WTC11 (cell line): ENCODE measurements around the gene DCP1B.

Experiments
- ATF3 ChIP-seq: sonication (generic); formaldehyde crosslinking; conservative IDR thresholded peaks from 2 replicates; pipeline ENCODE4 v1.8.1; 2022; ENCODE audit warnings: mild to moderate bottlenecking, missing genetic modification reagents
- CTCF ChIP-seq: fragments of 200-600 bp; IDR thresholded peaks from 2 replicates; pipeline ENCODE4 v1.8.0; 2022; ENCODE audit warnings: antibody characterized with exemption
- ELF4 ChIP-seq: sonication (generic); formaldehyde crosslinking; IDR thresholded peaks from 2 replicates; pipeline ENCODE4 v1.8.1; 2022; ENCODE audit warnings: low read depth, mild to moderate bottlenecking, moderate library complexity, missing genetic modification reagents
- FOXP4 ChIP-seq: sonication (generic); formaldehyde crosslinking; IDR thresholded peaks from 2 replicates; pipeline ENCODE4 v1.8.0; 2022; ENCODE audit warnings: mild to moderate bottlenecking, missing genetic modification reagents
- NR1H2 ChIP-seq: sonication (generic); formaldehyde crosslinking; IDR thresholded peaks from 2 replicates; pipeline ENCODE4 v1.9.0; 2021; ENCODE audit warnings: mild to moderate bottlenecking, moderate library complexity, missing genetic modification reagents
- SP1 ChIP-seq: sonication (generic); formaldehyde crosslinking; conservative IDR thresholded peaks from 2 replicates; pipeline ENCODE4 v1.8.1; 2022; ENCODE audit warnings: missing genetic modification reagents

GRCh38 chr12:2049604-2050540 lies 45.6 kb upstream of the DCP1B start:
- TF ChIP-seq ELF4 (CRISPR knock-in tag) = no peak
- no peak for TF ChIP-seq CTCF
- TF ChIP-seq ATF3 (CRISPR knock-in tag) = no peak
- no peak for TF ChIP-seq SP1 (CRISPR knock-in tag)
- no peak for TF ChIP-seq NR1H2
- TF ChIP-seq FOXP4 (CRISPR knock-in tag) = no peak
